Endothelial cell of umbilical vein (primary cell): ENCODE results near the gene GCSH. TPM values are rescaled to one million over a fixed set of nuclear protein-coding genes. Genes with fewer than 3 reads are reported as not detected.

Source experiments
- BruUV-seq: library from RNA; stranded (reverse); fragments of 400-500 nt; replicated peaks from 2 replicates; lab custom pipeline; 2021; lab: Mats Ljungman, UMichigan
- CTCF ChIA-PET: fragments of 300-600, 350-600 bp; sonication (Branson Sonifier 250); formaldehyde crosslinking; loops from one replicate; lab custom pipeline; 2021; ENCODE audit warnings: antibody characterized with exemption, inconsistent platforms; lab: Charles Lee
- POLR2A ChIA-PET: fragments of 300-600, 350-600 bp; sonication (Branson Sonifier 250); formaldehyde crosslinking; loops from one replicate; lab custom pipeline; 2021; ENCODE audit warnings: antibody characterized with exemption, inconsistent platforms; lab: Charles Lee
- DNase-seq: peaks from one replicate; pipeline ENCODE4 v3.0.0-alpha.2; 2011; ENCODE audit warnings: low read depth, low spot score
- FAIRE-seq: peaks from 2 replicates; lab custom pipeline; 2011; peaks lifted over from hg19 to GRCh38; lab: Jason Lieb, UNC
- H2AFZ ChIP-seq: 2 replicates; pipeline ENCODE4 v1.6.0; 2012; ENCODE audit warnings: low read depth, low read length, control low read depth, inconsistent platforms
- H3K27ac ChIP-seq: 2 replicates; pipeline ENCODE4 v1.5.1; 2011; ENCODE audit warnings: low read depth, mild to moderate bottlenecking, control low read depth, low read length, moderate library complexity; ENCODE audit not compliant: insufficient read depth
- H3K27me3 ChIP-seq, 2 experiments: 2 replicates each; pipeline versions ENCODE4 v1.6.0 to v1.6.1; 2011; ENCODE audit warnings: low read length in 2 of 2, mixed read lengths in 1 of 2; ENCODE audit not compliant: control insufficient read depth in 2 of 2, insufficient read depth in 2 of 2
- H3K36me3 ChIP-seq, 2 experiments: 2 replicates in 1 of 2; 3 replicates in 1 of 2; pipeline ENCODE4 v1.5.1; 2011; ENCODE audit warnings: low read length in 2 of 2, mild to moderate bottlenecking in 1 of 2, moderate library complexity in 1 of 2; ENCODE audit not compliant: control insufficient read depth in 2 of 2, insufficient read depth in 2 of 2; ENCODE audit errors: extremely low read depth in 1 of 2
- H3K4me1 ChIP-seq: 3 replicates; pipeline ENCODE4 v1.5.1; 2011; ENCODE audit warnings: mild to moderate bottlenecking, low read length; ENCODE audit not compliant: control insufficient read depth, insufficient read depth; ENCODE audit errors: extremely low read depth
- H3K4me2 ChIP-seq: 2 replicates; pipeline ENCODE4 v1.6.1; 2011; ENCODE audit warnings: low read length, control low read depth, mixed read lengths; ENCODE audit not compliant: insufficient read depth
- H3K4me3 ChIP-seq, 3 experiments: fragments of 200-600 bp in 1 of 3; sonication (generic), shearing (Covaris generic) in 1 of 3; replicated peaks in 1 of 3; 2 replicates each; pipeline ENCODE4 v1.5.1; 2011 to 2016; ENCODE audit warnings: control low read depth in 3 of 3, low read length in 3 of 3, mild to moderate bottlenecking in 2 of 3, inconsistent platforms in 1 of 3, low read depth in 1 of 3, moderate library complexity in 1 of 3; ENCODE audit not compliant: insufficient read depth in 1 of 3
- H3K79me2 ChIP-seq: 2 replicates; pipeline ENCODE4 v1.6.0; 2012; ENCODE audit warnings: low read length, inconsistent platforms; ENCODE audit not compliant: control insufficient read depth, insufficient read depth
- H3K9ac ChIP-seq: replicated peaks from 2 replicates; pipeline ENCODE3; 2011; ENCODE audit warnings: low read length, control low read depth; ENCODE audit not compliant: insufficient read depth; ENCODE audit errors: extremely low read depth
- H3K9me1 ChIP-seq: replicated peaks from 3 replicates; pipeline ENCODE4 v1.6.0; 2011; ENCODE audit warnings: mild to moderate bottlenecking, low read length; ENCODE audit not compliant: control insufficient read depth, insufficient read depth; ENCODE audit errors: extremely low read depth
- H3K9me3 ChIP-seq: replicated peaks from 2 replicates; pipeline ENCODE4 v1.5.1; 2012; ENCODE audit warnings: low read length, inconsistent platforms; ENCODE audit not compliant: control insufficient read depth, insufficient read depth
- H4K20me1 ChIP-seq: replicated peaks from 2 replicates; pipeline ENCODE3; 2011; ENCODE audit warnings: mild to moderate bottlenecking, low read length; ENCODE audit not compliant: control insufficient read depth, insufficient read depth; ENCODE audit errors: extremely low read depth
- EZH2 ChIP-seq: IDR thresholded peaks from 2 replicates; pipeline ENCODE4 v1.6.1; 2012; ENCODE audit warnings: borderline replicate concordance, low read depth, mild to moderate bottlenecking, moderate library complexity, low read length, inconsistent platforms; ENCODE audit not compliant: severe bottlenecking
- FOS ChIP-seq: IDR thresholded peaks from 2 replicates; pipeline ENCODE4 v1.6.1; 2011; ENCODE audit warnings: mild to moderate bottlenecking, low read length, moderate library complexity, borderline replicate concordance; ENCODE audit not compliant: insufficient read depth
- GATA2 ChIP-seq: IDR thresholded peaks from 2 replicates; pipeline ENCODE4 v1.7.0; 2011; ENCODE audit warnings: low read depth, mild to moderate bottlenecking, moderate library complexity, mixed read lengths, low read length; ENCODE audit not compliant: insufficient read length, insufficient read depth
- JUN ChIP-seq: IDR thresholded peaks from 2 replicates; pipeline ENCODE4 v1.6.1; 2011; ENCODE audit warnings: borderline replicate concordance, low read depth; ENCODE audit not compliant: insufficient read length, insufficient read depth
- MYC ChIP-seq: IDR thresholded peaks from one replicate; pipeline ENCODE4 v1.6.1; 2011; ENCODE audit warnings: mild to moderate bottlenecking, low read depth, low read length
- POLR2A ChIP-seq: IDR thresholded peaks from 2 replicates; pipeline ENCODE4 v1.6.1; 2012; ENCODE audit warnings: low read depth, mild to moderate bottlenecking, control low read depth, low read length
- POLR2AphosphoS5 ChIP-seq: IDR thresholded peaks from 2 replicates; pipeline ENCODE4 v1.6.1; 2012; ENCODE audit warnings: low read depth, mild to moderate bottlenecking, control low read depth, low read length, moderate library complexity; ENCODE audit not compliant: insufficient read depth
- dilution Hi-C: fragments of 300-500 bp; cut with MboI; formaldehyde crosslinking; loops from one replicate; pipeline ENCODE4 v1.15.0; 2019; ENCODE audit warnings: low sequenced_read_pairs; ENCODE audit not compliant: extremely low pct_ligation_motif_present
- intact Hi-C: fragments of 100-400 bp; cut with micrococcal nuclease; formaldehyde crosslinking; loops from one replicate; pipeline ENCODE4 v1.10.0; 2022
- polyA plus RNA-seq, 4 experiments: library from polyadenylated mRNA; depleted of rRNA in 3 of 4; stranded (reverse) in 3 of 4; unstranded in 1 of 4; fragments of >200 nt; gene quantifications; 2 replicates each; pipeline versions ENCODE4 v1.2.1 to v1.2.3, GENCODE V29; 2011 to 2012; ENCODE audit warnings: missing spikeins in 1 of 4
- total RNA-seq: library from RNA; stranded (reverse); gene quantifications from 2 replicates; pipeline ENCODE4 v1.2.3, GENCODE V29; 2021
- TF ChIP-seq, protein P1 (sequence below), 2 donors: IDR thresholded peaks; 1 replicate in 1 of 2; 2 replicates in 1 of 2; pipeline ENCODE4 v1.5.1; 2011; ENCODE audit warnings: low read length in 2 of 2, mild to moderate bottlenecking in 2 of 2, moderate library complexity in 2 of 2, control low read depth in 1 of 2, inconsistent platforms in 1 of 2, low read depth in 1 of 2; ENCODE audit not compliant: insufficient read depth in 1 of 2; ENCODE audit errors: extremely low read depth in 1 of 2
- TF ChIP-seq, protein P2 (sequence below): IDR thresholded peaks from 2 replicates; pipeline ENCODE4 v1.6.1; 2011; ENCODE audit not compliant: insufficient read depth, insufficient read length

Gene GCSH
- total and polyA plus RNA-seq, 2 donors (not counting 3 experiments of a cell fraction or from before 2014, with no cell fraction given): 6.9 to 31.1 TPM

DNA sequence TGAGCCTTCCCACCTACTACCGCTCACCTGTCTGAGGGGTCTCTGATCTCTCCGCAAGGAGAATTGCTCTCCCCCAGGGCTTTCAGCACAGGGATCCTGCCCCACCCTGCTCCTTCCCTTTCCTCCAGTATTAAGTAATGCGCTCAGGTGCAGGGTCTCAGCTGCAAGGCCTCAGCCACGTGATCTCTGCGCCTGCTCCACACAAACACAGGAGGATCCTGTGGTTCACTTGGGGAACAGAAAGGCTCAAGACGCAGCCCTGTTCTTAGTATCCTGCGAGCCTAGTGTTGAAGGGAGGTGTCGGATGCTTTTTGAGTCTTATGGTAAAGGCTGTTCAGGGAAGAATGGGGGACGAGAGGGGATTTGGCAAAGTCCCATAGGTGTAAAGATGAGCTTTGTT lies 41.6 kb upstream of the GCSH start:
- no peaks in the 10 kb centered on the region for H3K9me3 ChIP-seq
- dilution Hi-C loops (no loop called here), intact Hi-C loops (no loop called here)
- POLR2A ChIA-PET: no interaction called here
- no peak overlapping the region for H3K4me2 ChIP-seq
- H3K4me3 ChIP-seq: no peak overlapping the region
- H3K36me3 ChIP-seq: no peaks in the 10 kb centered on the region
- no peak overlapping the region for H3K27ac ChIP-seq
- H4K20me1 ChIP-seq: no peaks in the 10 kb centered on the region
- H3K79me2 ChIP-seq: no peaks in the 10 kb centered on the region
- H3K4me1 ChIP-seq: no peaks in the 10 kb centered on the region
- no peak overlapping the region for H2AFZ ChIP-seq
- no TSS peak for BruUV-seq
- no peaks in the 10 kb centered on the region for H3K27me3 ChIP-seq
- H3K9me1 ChIP-seq: no peaks in the 10 kb centered on the region
- no peak overlapping the region for H3K9ac ChIP-seq
- DNase-seq (no peak), FAIRE-seq (no peak)
- TF ChIP-seq GATA2: no peak
- TF ChIP-seq, protein P1, sequence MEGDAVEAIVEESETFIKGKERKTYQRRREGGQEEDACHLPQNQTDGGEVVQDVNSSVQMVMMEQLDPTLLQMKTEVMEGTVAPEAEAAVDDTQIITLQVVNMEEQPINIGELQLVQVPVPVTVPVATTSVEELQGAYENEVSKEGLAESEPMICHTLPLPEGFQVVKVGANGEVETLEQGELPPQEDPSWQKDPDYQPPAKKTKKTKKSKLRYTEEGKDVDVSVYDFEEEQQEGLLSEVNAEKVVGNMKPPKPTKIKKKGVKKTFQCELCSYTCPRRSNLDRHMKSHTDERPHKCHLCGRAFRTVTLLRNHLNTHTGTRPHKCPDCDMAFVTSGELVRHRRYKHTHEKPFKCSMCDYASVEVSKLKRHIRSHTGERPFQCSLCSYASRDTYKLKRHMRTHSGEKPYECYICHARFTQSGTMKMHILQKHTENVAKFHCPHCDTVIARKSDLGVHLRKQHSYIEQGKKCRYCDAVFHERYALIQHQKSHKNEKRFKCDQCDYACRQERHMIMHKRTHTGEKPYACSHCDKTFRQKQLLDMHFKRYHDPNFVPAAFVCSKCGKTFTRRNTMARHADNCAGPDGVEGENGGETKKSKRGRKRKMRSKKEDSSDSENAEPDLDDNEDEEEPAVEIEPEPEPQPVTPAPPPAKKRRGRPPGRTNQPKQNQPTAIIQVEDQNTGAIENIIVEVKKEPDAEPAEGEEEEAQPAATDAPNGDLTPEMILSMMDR (IDR thresholded peaks at IDR 0.05; ENCODE audit: extremely low read depth in 1 of 2, insufficient read depth in 1 of 2, low read depth in 1 of 2, low read length in 2 of 2): no peak
- CTCF ChIA-PET: no interaction called here

DNA sequence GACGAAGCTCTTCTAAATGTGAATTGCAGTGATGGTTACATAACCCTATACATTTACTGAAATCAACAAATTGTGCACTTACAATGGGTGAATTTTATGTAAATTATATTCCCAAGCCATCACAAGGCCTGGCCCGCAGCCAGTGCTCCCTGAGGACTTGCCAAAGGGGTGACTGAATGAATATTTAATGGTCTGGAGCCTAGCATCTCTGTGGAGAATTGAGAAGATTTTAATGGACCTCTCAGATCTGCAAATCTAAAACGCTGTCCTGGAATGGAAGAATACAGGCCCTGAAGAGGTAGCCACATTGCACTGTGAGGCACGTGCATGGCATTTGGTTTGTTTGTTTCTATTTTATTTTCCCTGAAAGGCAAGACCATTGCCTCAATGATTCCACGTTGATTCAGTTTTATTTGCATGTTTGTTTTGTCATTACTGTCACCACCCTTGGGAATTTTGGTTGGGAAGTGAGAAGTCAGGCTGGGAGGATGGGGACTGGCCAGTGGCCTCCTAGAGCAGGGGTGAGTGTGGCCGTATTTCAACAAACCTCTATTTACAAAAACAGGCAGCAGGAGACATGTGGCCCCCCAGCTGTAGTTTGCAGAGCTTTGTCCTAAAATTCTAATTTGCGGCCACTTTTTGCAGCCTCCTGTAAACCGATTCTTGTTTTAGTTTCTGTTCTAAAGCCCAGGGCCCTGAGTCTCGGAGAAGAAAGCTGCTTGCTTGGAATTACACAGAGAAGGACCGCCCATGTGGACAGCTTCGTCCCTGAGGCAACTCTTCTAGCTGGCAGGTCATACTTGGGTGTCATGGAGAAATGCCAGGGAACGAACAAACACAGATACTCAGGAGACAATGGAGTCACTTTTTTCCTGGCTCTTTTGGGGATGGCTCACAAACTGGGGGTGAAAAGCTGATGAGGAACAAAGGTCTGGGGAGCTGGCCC lies 40.5 kb upstream of the GCSH start:
- no peaks in the 10 kb centered on the region for H3K79me2 ChIP-seq
- no peaks in the 10 kb centered on the region for H3K4me1 ChIP-seq
- H3K4me3 ChIP-seq: no peak overlapping the region
- FAIRE-seq (no peak), DNase-seq (no peak)
- intact Hi-C loops (no loop called here), dilution Hi-C loops (no loop called here)
- no peak overlapping the region for H2AFZ ChIP-seq
- no peaks in the 10 kb centered on the region for H3K27me3 ChIP-seq
- no peaks in the 10 kb centered on the region for H3K36me3 ChIP-seq
- no TSS peak for BruUV-seq
- TF ChIP-seq JUN: no peak
- TF ChIP-seq MYC: no peak
- TF ChIP-seq GATA2: no peak
- no peak for TF ChIP-seq FOS
- TF ChIP-seq POLR2A: no peak
- no peak for TF ChIP-seq POLR2AphosphoS5
- TF ChIP-seq, protein P2, sequence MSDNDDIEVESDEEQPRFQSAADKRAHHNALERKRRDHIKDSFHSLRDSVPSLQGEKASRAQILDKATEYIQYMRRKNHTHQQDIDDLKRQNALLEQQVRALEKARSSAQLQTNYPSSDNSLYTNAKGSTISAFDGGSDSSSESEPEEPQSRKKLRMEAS: no peak
- TF ChIP-seq EZH2: no peak
- TF ChIP-seq, protein P1 (IDR thresholded peaks at IDR 0.05; ENCODE audit: extremely low read depth in 1 of 2, insufficient read depth in 1 of 2, low read depth in 1 of 2, low read length in 2 of 2): no peak
- ChIA-PET CTCF (no interaction called here), POLR2A (no interaction called here)
- no peaks in the 10 kb centered on the region for H4K20me1 ChIP-seq
- H3K4me2 ChIP-seq: no peak overlapping the region
- H3K9me3 ChIP-seq: no peaks in the 10 kb centered on the region
- H3K9ac ChIP-seq: no peak overlapping the region
- H3K9me1 ChIP-seq: no peaks in the 10 kb centered on the region
- H3K27ac ChIP-seq: no peak overlapping the region
